ENCODE results near the gene HIRA.

The HIRA gene

GRCh38 chr22:19407649-19408606 lies 23.6 kb downstream of the HIRA start:
- no peak for DNase-seq (ENCODE audit: low read depth)

- DNase-seq (ENCODE audit: low read depth) = no peak
Measured at GRCh38 chr22:19406846-19407245, 24.7 kb downstream of the HIRA start.

- no peak for DNase-seq (ENCODE audit: low read depth)
Measured at GRCh38 chr22:19406281-19406811, 25.2 kb downstream of the HIRA start.

GRCh38 chr22:19405652-19406051 lies 25.9 kb downstream of the HIRA start:
- DNase-seq (ENCODE audit: low read depth) = no peak

- no peak for DNase-seq (ENCODE audit: low read depth)
Measured at GRCh38 chr22:19405133-19405532, 26.4 kb downstream of the HIRA start.

GRCh38 chr22:19404676-19405075 lies 26.9 kb downstream of the HIRA start:
- DNase-seq (ENCODE audit: low read depth) = no peak

- DNase-seq (ENCODE audit: low read depth) = no peak
Measured at GRCh38 chr22:19402642-19403191, 28.8 kb downstream of the HIRA start.

GRCh38 chr22:19401483-19401882 lies 30.1 kb downstream of the HIRA start:
- no peak for DNase-seq (ENCODE audit: low read depth)

- no peak for DNase-seq (ENCODE audit: low read depth)
Measured at GRCh38 chr22:19400881-19401280, 30.7 kb downstream of the HIRA start.

- no peak for DNase-seq (ENCODE audit: low read depth)
Measured at GRCh38 chr22:19398652-19399051, 32.9 kb downstream of the HIRA start.

GRCh38 chr22:19398206-19398605 lies 33.3 kb downstream of the HIRA start:
- DNase-seq (ENCODE audit: low read depth) = no peak

- DNase-seq (ENCODE audit: low read depth) = no peak
Measured at GRCh38 chr22:19397734-19398104, 33.8 kb downstream of the HIRA start.

- DNase-seq (ENCODE audit: low read depth) = no peak
Measured at GRCh38 chr22:19396934-19397733, 34.4 kb downstream of the HIRA start.

- DNase-seq (ENCODE audit: low read depth) = no peak
Measured at GRCh38 chr22:19396561-19396933, 35.0 kb downstream of the HIRA start.

- DNase-seq (ENCODE audit: low read depth) = no peak
Measured at GRCh38 chr22:19395276-19395675, 36.3 kb downstream of the HIRA start.

- DNase-seq (ENCODE audit: low read depth) = no peak
Measured at GRCh38 chr22:19394274-19395050, 37.1 kb downstream of the HIRA start.

- DNase-seq (ENCODE audit: low read depth) = no peak
Measured at GRCh38 chr22:19393704-19394103, 37.8 kb downstream of the HIRA start.

- no peak for DNase-seq (ENCODE audit: low read depth)
Measured at GRCh38 chr22:19387575-19387974, 44.0 kb downstream of the HIRA start.

GRCh38 chr22:19387038-19387437 lies 44.5 kb downstream of the HIRA start:
- DNase-seq (ENCODE audit: low read depth) = no peak

- DNase-seq (ENCODE audit: low read depth) = no peak
Measured at GRCh38 chr22:19386248-19386647, 45.3 kb downstream of the HIRA start.

GRCh38 chr22:19385221-19385906 lies 46.2 kb downstream of the HIRA start:
- no peak for DNase-seq (ENCODE audit: low read depth)

All from GM04503 (cell line).